HepG2 (cell line): ENCODE measurements around the gene UBXN2A. TPM values are rescaled to one million over a fixed set of nuclear protein-coding genes. Genes with fewer than 3 reads are reported as not detected.

Source experiments
- CEBPB ChIP-seq: IDR thresholded peaks from 2 replicates; pipeline ENCODE4 v1.6.1; 2011; ENCODE audit warnings: low read depth, low read length, improper control_type of control experiment, borderline replicate concordance
- EED ChIP-seq: sonication (generic); formaldehyde crosslinking; IDR thresholded peaks from 2 replicates; pipeline ENCODE4 v1.5.0; 2020; ENCODE audit warnings: mild to moderate bottlenecking, missing genetic modification reagents
- ELF1 ChIP-seq: sonication (generic); formaldehyde crosslinking; IDR thresholded peaks from 2 replicates; pipeline ENCODE4 v1.4.0; 2020; ENCODE audit warnings: missing genetic modification reagents
- IRX3 ChIP-seq: sonication (generic); formaldehyde crosslinking; IDR thresholded peaks from 2 replicates; pipeline ENCODE4 v1.8.1; 2023; ENCODE audit warnings: mild to moderate bottlenecking, low read depth, missing genetic modification reagents, borderline replicate concordance
- MATR3 ChIP-seq: sonication (generic); formaldehyde crosslinking; IDR thresholded peaks from 2 replicates; pipeline ENCODE4 v1.4.0; 2020; ENCODE audit warnings: missing genetic modification reagents
- MED1 ChIP-seq: sonication (generic); formaldehyde crosslinking; IDR thresholded peaks from 2 replicates; pipeline ENCODE4 v1.4.0; 2020; ENCODE audit warnings: missing genetic modification reagents
- MTF1 ChIP-seq: sonication (generic); formaldehyde crosslinking; IDR thresholded peaks from 2 replicates; pipeline ENCODE4 v1.5.0; 2020; ENCODE audit warnings: missing genetic modification reagents
- THRA ChIP-seq: sonication (generic); formaldehyde crosslinking; IDR thresholded peaks from 2 replicates; pipeline ENCODE4 v1.4.0; 2020; ENCODE audit warnings: missing genetic modification reagents, borderline replicate concordance
- ZNF337 ChIP-seq: sonication (generic); formaldehyde crosslinking; IDR thresholded peaks from 2 replicates; pipeline ENCODE4 v1.5.1; 2020; ENCODE audit warnings: missing genetic modification reagents, low read depth, mild to moderate bottlenecking, borderline replicate concordance
- ZNF33A ChIP-seq: sonication (generic); formaldehyde crosslinking; IDR thresholded peaks from 2 replicates; pipeline ENCODE4 v1.5.1; 2020; ENCODE audit warnings: missing genetic modification reagents, mild to moderate bottlenecking, moderate library complexity, borderline replicate concordance
- ZNF451 ChIP-seq: sonication (generic); formaldehyde crosslinking; IDR thresholded peaks from 2 replicates; pipeline ENCODE4 v1.5.0; 2020; ENCODE audit warnings: mild to moderate bottlenecking, missing genetic modification reagents
- polyA plus RNA-seq, 8 experiments: library from polyadenylated mRNA; depleted of rRNA in 3 of 8; stranded (reverse) in 7 of 8; unstranded in 1 of 8; fragments of >200 nt; fragmentation: Illumina TruSeq in 4 of 8; extraction: Trizol in 4 of 8; gene quantifications; 2 replicates each; pipeline versions ENCODE4 v1.2.1 to v1.2.3, GENCODE V29; 2011 to 2016; ENCODE audit warnings: low read depth in 4 of 8, missing spikeins in 1 of 8, mixed read lengths in 1 of 8; ENCODE audit not compliant: insufficient read depth in 1 of 8
- total RNA-seq, 5 experiments: library from RNA; depleted of rRNA; stranded (reverse); fragments of >200 nt; fragmentation: Illumina TruSeq; extraction: Trizol; gene quantifications; 2 replicates each; pipeline ENCODE4 v1.2.3, GENCODE V29; 2016; ENCODE audit warnings: low read depth in 1 of 5
- TF ChIP-seq, protein P1 (sequence below): sonication (generic); formaldehyde crosslinking; IDR thresholded peaks from 2 replicates; pipeline ENCODE4 v1.8.1; 2023; ENCODE audit warnings: mild to moderate bottlenecking, missing genetic modification reagents
- TF ChIP-seq, protein P2 (sequence below): sonication (generic); formaldehyde crosslinking; IDR thresholded peaks from 2 replicates; pipeline ENCODE4 v1.4.0; 2020; ENCODE audit warnings: missing genetic modification reagents
- TF ChIP-seq, protein P3 (sequence below): sonication (generic); formaldehyde crosslinking; IDR thresholded peaks from 2 replicates; pipeline ENCODE4 v1.5.0; 2020; ENCODE audit warnings: missing genetic modification reagents
- TF ChIP-seq, protein P4 (sequence below): sonication (generic); formaldehyde crosslinking; IDR thresholded peaks from 2 replicates; pipeline ENCODE4 v1.5.0; 2020; ENCODE audit warnings: mild to moderate bottlenecking, missing genetic modification reagents, borderline replicate concordance

The UBXN2A gene
- total and polyA plus RNA-seq, 2 of the 13 experiments (the other 11 are each of a cell fraction or from before 2014, with no cell fraction given): 8.3 to 20.9 TPM

GRCh38 chr2:23926750-23927571 is 13.3 kb upstream of the UBXN2A start, which contains the start of gene ATAD2B (continued):
- peak; percentile 89 for TF ChIP-seq MTF1 (CRISPR knock-in tag)
- TF ChIP-seq THRA (CRISPR knock-in tag): peak; percentile 55
- TF ChIP-seq, protein P1, sequence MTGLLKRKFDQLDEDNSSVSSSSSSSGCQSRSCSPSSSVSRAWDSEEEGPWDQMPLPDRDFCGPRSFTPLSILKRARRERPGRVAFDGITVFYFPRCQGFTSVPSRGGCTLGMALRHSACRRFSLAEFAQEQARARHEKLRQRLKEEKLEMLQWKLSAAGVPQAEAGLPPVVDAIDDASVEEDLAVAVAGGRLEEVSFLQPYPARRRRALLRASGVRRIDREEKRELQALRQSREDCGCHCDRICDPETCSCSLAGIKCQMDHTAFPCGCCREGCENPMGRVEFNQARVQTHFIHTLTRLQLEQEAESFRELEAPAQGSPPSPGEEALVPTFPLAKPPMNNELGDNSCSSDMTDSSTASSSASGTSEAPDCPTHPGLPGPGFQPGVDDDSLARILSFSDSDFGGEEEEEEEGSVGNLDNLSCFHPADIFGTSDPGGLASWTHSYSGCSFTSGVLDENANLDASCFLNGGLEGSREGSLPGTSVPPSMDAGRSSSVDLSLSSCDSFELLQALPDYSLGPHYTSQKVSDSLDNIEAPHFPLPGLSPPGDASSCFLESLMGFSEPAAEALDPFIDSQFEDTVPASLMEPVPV: peak; percentile 87; the same call in 1 of the 2 replicates
- TF ChIP-seq IRX3: no peak; the same call in 1 of the 2 replicates
- TF ChIP-seq MED1: peak; percentile 91
- peak; percentile 67 for TF ChIP-seq ELF1 (CRISPR knock-in tag)
- no peak for TF ChIP-seq MATR3 (CRISPR knock-in tag)
- TF ChIP-seq, protein P2, sequence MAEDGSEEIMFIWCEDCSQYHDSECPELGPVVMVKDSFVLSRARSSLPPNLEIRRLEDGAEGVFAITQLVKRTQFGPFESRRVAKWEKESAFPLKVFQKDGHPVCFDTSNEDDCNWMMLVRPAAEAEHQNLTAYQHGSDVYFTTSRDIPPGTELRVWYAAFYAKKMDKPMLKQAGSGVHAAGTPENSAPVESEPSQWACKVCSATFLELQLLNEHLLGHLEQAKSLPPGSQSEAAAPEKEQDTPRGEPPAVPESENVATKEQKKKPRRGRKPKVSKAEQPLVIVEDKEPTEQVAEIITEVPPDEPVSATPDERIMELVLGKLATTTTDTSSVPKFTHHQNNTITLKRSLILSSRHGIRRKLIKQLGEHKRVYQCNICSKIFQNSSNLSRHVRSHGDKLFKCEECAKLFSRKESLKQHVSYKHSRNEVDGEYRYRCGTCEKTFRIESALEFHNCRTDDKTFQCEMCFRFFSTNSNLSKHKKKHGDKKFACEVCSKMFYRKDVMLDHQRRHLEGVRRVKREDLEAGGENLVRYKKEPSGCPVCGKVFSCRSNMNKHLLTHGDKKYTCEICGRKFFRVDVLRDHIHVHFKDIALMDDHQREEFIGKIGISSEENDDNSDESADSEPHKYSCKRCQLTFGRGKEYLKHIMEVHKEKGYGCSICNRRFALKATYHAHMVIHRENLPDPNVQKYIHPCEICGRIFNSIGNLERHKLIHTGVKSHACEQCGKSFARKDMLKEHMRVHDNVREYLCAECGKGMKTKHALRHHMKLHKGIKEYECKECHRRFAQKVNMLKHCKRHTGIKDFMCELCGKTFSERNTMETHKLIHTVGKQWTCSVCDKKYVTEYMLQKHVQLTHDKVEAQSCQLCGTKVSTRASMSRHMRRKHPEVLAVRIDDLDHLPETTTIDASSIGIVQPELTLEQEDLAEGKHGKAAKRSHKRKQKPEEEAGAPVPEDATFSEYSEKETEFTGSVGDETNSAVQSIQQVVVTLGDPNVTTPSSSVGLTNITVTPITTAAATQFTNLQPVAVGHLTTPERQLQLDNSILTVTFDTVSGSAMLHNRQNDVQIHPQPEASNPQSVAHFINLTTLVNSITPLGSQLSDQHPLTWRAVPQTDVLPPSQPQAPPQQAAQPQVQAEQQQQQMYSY (CRISPR knock-in tag): peak; percentile 43; the same call in 1 of the 2 replicates
- TF ChIP-seq ZNF451 (CRISPR knock-in tag): peak; percentile 91
- TF ChIP-seq, protein P3, sequence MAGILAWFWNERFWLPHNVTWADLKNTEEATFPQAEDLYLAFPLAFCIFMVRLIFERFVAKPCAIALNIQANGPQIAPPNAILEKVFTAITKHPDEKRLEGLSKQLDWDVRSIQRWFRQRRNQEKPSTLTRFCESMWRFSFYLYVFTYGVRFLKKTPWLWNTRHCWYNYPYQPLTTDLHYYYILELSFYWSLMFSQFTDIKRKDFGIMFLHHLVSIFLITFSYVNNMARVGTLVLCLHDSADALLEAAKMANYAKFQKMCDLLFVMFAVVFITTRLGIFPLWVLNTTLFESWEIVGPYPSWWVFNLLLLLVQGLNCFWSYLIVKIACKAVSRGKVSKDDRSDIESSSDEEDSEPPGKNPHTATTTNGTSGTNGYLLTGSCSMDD (CRISPR knock-in tag): no peak; the same call in 1 of the 2 replicates
- TF ChIP-seq, protein P4, sequence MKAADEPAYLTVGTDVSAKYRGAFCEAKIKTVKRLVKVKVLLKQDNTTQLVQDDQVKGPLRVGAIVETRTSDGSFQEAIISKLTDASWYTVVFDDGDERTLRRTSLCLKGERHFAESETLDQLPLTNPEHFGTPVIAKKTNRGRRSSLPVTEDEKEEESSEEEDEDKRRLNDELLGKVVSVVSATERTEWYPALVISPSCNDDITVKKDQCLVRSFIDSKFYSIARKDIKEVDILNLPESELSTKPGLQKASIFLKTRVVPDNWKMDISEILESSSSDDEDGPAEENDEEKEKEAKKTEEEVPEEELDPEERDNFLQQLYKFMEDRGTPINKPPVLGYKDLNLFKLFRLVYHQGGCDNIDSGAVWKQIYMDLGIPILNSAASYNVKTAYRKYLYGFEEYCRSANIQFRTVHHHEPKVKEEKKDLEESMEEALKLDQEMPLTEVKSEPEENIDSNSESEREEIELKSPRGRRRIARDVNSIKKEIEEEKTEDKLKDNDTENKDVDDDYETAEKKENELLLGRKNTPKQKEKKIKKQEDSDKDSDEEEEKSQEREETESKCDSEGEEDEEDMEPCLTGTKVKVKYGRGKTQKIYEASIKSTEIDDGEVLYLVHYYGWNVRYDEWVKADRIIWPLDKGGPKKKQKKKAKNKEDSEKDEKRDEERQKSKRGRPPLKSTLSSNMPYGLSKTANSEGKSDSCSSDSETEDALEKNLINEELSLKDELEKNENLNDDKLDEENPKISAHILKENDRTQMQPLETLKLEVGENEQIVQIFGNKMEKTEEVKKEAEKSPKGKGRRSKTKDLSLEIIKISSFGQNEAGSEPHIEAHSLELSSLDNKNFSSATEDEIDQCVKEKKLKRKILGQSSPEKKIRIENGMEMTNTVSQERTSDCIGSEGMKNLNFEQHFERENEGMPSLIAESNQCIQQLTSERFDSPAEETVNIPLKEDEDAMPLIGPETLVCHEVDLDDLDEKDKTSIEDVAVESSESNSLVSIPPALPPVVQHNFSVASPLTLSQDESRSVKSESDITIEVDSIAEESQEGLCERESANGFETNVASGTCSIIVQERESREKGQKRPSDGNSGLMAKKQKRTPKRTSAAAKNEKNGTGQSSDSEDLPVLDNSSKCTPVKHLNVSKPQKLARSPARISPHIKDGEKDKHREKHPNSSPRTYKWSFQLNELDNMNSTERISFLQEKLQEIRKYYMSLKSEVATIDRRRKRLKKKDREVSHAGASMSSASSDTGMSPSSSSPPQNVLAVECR (CRISPR knock-in tag): peak; percentile 93
- TF ChIP-seq ZNF33A (CRISPR knock-in tag): no peak
- TF ChIP-seq EED (CRISPR knock-in tag): 0 out of 2 replicates have a peak, but pooled peaks have one; percentile 53
- peak; percentile 66; the same call in 1 of the 2 replicates for TF ChIP-seq ZNF337 (CRISPR knock-in tag)
- no peak for TF ChIP-seq CEBPB
